IMR-90 (cell line): ENCODE data around the gene HMCN1. TPM values are rescaled to one million over a fixed set of nuclear protein-coding genes. Genes with fewer than 3 reads are reported as not detected.

Experiments
- ATAC-seq: fragments of 200-7000 bp; cut with Tn5 transposase; 2 replicates; pipeline ENCODE4 v1.9.1; 2020; ENCODE audit warnings: low read depth, mild to moderate bottlenecking, moderate library complexity
- BruUV-seq: library from RNA; stranded (reverse); fragments of 400-500 nt; replicated peaks from 2 replicates; lab custom pipeline; 2021; lab: Mats Ljungman, UMichigan
- CTCF ChIA-PET: fragments of 300-600 bp; formaldehyde crosslinking; extraction: SDS; loops from one replicate; lab custom pipeline; 2021; ENCODE audit warnings: antibody characterized with exemption; lab: Yijun Ruan, JAX
- POLR2A ChIA-PET: fragments of 300-600 bp; sonication (Branson Sonifier 250); formaldehyde crosslinking; loops from one replicate; lab custom pipeline; 2022; ENCODE audit warnings: antibody characterized with exemption; ENCODE audit not compliant: unreplicated experiment; lab: Charles Lee
- DNase-seq: peaks from one replicate; pipeline ENCODE4 v3.0.0; 2013
- H2AFZ ChIP-seq: replicated peaks from 2 replicates; pipeline ENCODE3; 2013; ENCODE audit warnings: low read length, mild to moderate bottlenecking; ENCODE audit not compliant: poor library complexity
- H2AK5ac ChIP-seq: 2 replicates; pipeline ENCODE4 v1.6.1; 2013; ENCODE audit warnings: low read depth, low read length, inconsistent platforms
- H2AK9ac ChIP-seq: replicated peaks from 2 replicates; pipeline ENCODE3; 2013; ENCODE audit warnings: mild to moderate bottlenecking, low read depth, low read length, moderate library complexity; ENCODE audit not compliant: poor library complexity
- H2BK120ac ChIP-seq: 2 replicates; pipeline ENCODE4 v1.6.1; 2013; ENCODE audit warnings: low read depth, low read length, inconsistent platforms
- H2BK15ac ChIP-seq: 3 replicates; pipeline ENCODE4 v1.6.1; 2013; ENCODE audit warnings: low read depth, low read length, inconsistent platforms
- H2BK20ac ChIP-seq: 2 replicates; pipeline ENCODE4 v1.6.1; 2013; ENCODE audit warnings: low read depth, mild to moderate bottlenecking, inconsistent platforms, low read length, moderate library complexity
- H2BK5ac ChIP-seq: 2 replicates; pipeline ENCODE4 v1.6.1; 2013; ENCODE audit warnings: mild to moderate bottlenecking, low read depth, low read length, inconsistent platforms; ENCODE audit not compliant: poor library complexity, severe bottlenecking
- H3K14ac ChIP-seq: replicated peaks from 2 replicates; pipeline ENCODE4 v1.6.1; 2013; ENCODE audit warnings: low read depth, low read length, inconsistent platforms
- H3K18ac ChIP-seq: 2 replicates; pipeline ENCODE4 v1.6.1; 2013; ENCODE audit warnings: low read depth, low read length, control low read depth
- H3K23ac ChIP-seq: 2 replicates; pipeline ENCODE4 v1.6.1; 2013; ENCODE audit warnings: low read depth, low read length, inconsistent platforms
- H3K27ac ChIP-seq: 2 replicates; pipeline ENCODE4 v1.5.1; 2013; ENCODE audit warnings: mild to moderate bottlenecking, control low read depth, low read length; ENCODE audit not compliant: insufficient read depth
- H3K27me3 ChIP-seq: 2 replicates; pipeline ENCODE4 v1.6.1; 2013; ENCODE audit warnings: low read length; ENCODE audit not compliant: control insufficient read depth, insufficient read depth
- H3K36me3 ChIP-seq: 2 replicates; pipeline ENCODE4 v1.6.1; 2013; ENCODE audit warnings: low read length, mixed read lengths; ENCODE audit not compliant: control insufficient read depth, insufficient read depth
- H3K4ac ChIP-seq: 2 replicates; pipeline ENCODE4 v1.6.1; 2013; ENCODE audit warnings: low read depth, low read length, inconsistent platforms
- H3K4me1 ChIP-seq: 2 replicates; pipeline ENCODE4 v1.6.1; 2013; ENCODE audit warnings: low read length, mixed read lengths; ENCODE audit not compliant: control insufficient read depth, insufficient read depth
- H3K4me2 ChIP-seq: 2 replicates; pipeline ENCODE4 v1.6.1; 2013; ENCODE audit warnings: low read depth, mild to moderate bottlenecking, control low read depth, low read length, moderate library complexity
- H3K4me3 ChIP-seq: 2 replicates; pipeline ENCODE4 v1.5.1; 2013; ENCODE audit warnings: low read depth, mild to moderate bottlenecking, control low read depth, low read length, moderate library complexity; ENCODE audit not compliant: insufficient read depth
- H3K56ac ChIP-seq: 2 replicates; pipeline ENCODE4 v1.6.1; 2013; ENCODE audit warnings: low read length, inconsistent platforms; ENCODE audit not compliant: insufficient read depth; ENCODE audit errors: extremely low read depth
- H3K79me1 ChIP-seq, 2 experiments: 2 replicates each; pipeline ENCODE4 v1.6.1; 2013; ENCODE audit warnings: low read length in 2 of 2, inconsistent platforms in 1 of 2, low read depth in 1 of 2
- H3K9ac ChIP-seq: 2 replicates; pipeline ENCODE4 v1.6.1; 2013; ENCODE audit warnings: low read depth, low read length, control low read depth
- H3K9me1 ChIP-seq: 2 replicates; pipeline ENCODE4 v1.6.1; 2013; ENCODE audit warnings: low read length, inconsistent platforms; ENCODE audit not compliant: insufficient read depth
- H3K9me3 ChIP-seq: 2 replicates; pipeline ENCODE4 v1.6.1; 2013; ENCODE audit warnings: low read length; ENCODE audit not compliant: control insufficient read depth, insufficient read depth
- H4K20me1 ChIP-seq: 2 replicates; pipeline ENCODE4 v1.6.1; 2013; ENCODE audit warnings: low read length, inconsistent platforms; ENCODE audit not compliant: insufficient read depth
- H4K5ac ChIP-seq: 2 replicates; pipeline ENCODE4 v1.6.1; 2013; ENCODE audit warnings: mild to moderate bottlenecking, low read depth, low read length, control low read depth
- H4K8ac ChIP-seq, 2 experiments: 2 replicates each; pipeline ENCODE4 v1.6.1; 2013; ENCODE audit warnings: low read depth in 2 of 2, low read length in 2 of 2, control low read depth in 1 of 2, inconsistent platforms in 1 of 2
- H4K91ac ChIP-seq: 2 replicates; pipeline ENCODE4 v1.6.1; 2013; ENCODE audit warnings: low read depth, low read length, inconsistent platforms; ENCODE audit not compliant: insufficient read depth
- CEBPB ChIP-seq: IDR thresholded peaks from 2 replicates; pipeline ENCODE4 v1.6.1; 2012; ENCODE audit warnings: low read depth, low read length, improper control_type of control experiment
- FOS ChIP-seq: fragments of 150-350 bp; IDR thresholded peaks from 2 replicates; pipeline ENCODE4 v1.6.1; 2016; ENCODE audit warnings: low read depth, low read length
- MAFK ChIP-seq: IDR thresholded peaks from 2 replicates; pipeline ENCODE4 v1.6.1; 2012; ENCODE audit warnings: low read depth, low read length, improper control_type of control experiment
- MAZ ChIP-seq: IDR thresholded peaks from 2 replicates; pipeline ENCODE4 v1.6.1; 2012; ENCODE audit warnings: low read depth, mild to moderate bottlenecking, low read length, improper control_type of control experiment, moderate library complexity, borderline replicate concordance
- RFX5 ChIP-seq: IDR thresholded peaks from 2 replicates; pipeline ENCODE4 v1.8.0; 2012; ENCODE audit warnings: low read depth, mild to moderate bottlenecking, low read length, moderate library complexity
- WGBS, 2 experiments: methylation state at CpG; one replicate each; pipeline versions ENCODE4 v1.1.5 to v1.1.7; 2013; ENCODE audit warnings: missing lambda C conversion rate in 2 of 2; ENCODE audit not compliant: insufficient read length in 1 of 2; ENCODE audit errors: extremely low coverage in 2 of 2; 5-methylcytosine and 5-hydroxymethylcytosine counted together
- dilution Hi-C: fragments of 300-500 bp; cut with HindIII; formaldehyde crosslinking; loops from one replicate; pipeline ENCODE4 v1.14.3; 2018; ENCODE audit warnings: low sequenced_read_pairs; ENCODE audit not compliant: unreplicated experiment
- in situ Hi-C: fragments of 300-500 bp; cut with MboI; formaldehyde crosslinking; loops from 3 replicates; pipeline ENCODE4 v1.14.3; 2019; ENCODE audit warnings: low sequenced_read_pairs, inconsistent platforms, mixed read lengths
- intact Hi-C: fragments of 100-400 bp; cut with micrococcal nuclease; formaldehyde crosslinking; loops from 2 replicates; pipeline ENCODE4 v1.10.0; 2022
- polyA plus RNA-seq, 3 experiments: library from polyadenylated mRNA; depleted of rRNA; stranded (reverse); fragments of >200 nt; gene quantifications; 2 replicates each; pipeline ENCODE4 v1.2.3, GENCODE V29; 2012; ENCODE audit warnings: low replicate concordance in 1 of 3
- total RNA-seq: library from RNA; depleted of rRNA; stranded (reverse); fragments of >200 nt; gene quantifications from 2 replicates; pipeline ENCODE4 v1.2.3, GENCODE V29; 2012
- TF ChIP-seq, protein P1 (sequence below): fragments of 150-350 bp; IDR thresholded peaks from 2 replicates; pipeline ENCODE4 v1.6.1; 2016; ENCODE audit warnings: low read depth, mild to moderate bottlenecking, low read length, moderate library complexity, borderline replicate concordance

The HMCN1 gene
- total and polyA plus RNA-seq, 2 of the 4 experiments (the other 2 are of a cell fraction), result 6.1 to 11.7 TPM

DNA sequence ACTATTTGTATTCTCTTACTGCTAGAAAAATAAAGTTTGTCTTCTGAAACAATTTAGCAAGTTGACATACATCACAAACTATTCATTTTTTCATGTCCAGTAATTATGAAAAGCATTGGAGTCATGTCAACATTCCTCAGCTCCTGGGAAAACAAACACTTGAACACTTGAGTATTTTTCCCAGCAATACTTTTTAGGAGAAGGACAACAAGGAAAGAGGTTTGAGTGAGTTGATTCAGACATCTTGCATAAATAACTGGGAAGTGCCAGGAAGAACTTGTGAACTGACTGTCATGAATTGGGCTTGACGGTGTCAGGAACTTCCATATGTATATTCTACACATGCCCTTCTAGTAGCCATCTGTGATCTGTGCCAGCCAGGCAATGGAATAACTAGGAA lies 195.6 kb downstream of the HMCN1 start:
- Histone ChIP-seq H3K23ac (no peak overlapping the region), H2BK15ac (no peak overlapping the region), H3K9ac (no peak overlapping the region), H3K4me2 (no peak overlapping the region), H3K27ac (no peak overlapping the region), H3K9me3 (no peaks in the 10 kb centered on the region), H2AFZ (no peak overlapping the region), H2BK5ac (no peak overlapping the region), H2BK120ac (peak overlapping the region; percentile 19; the same call in 1 of the 2 replicates), H3K4me3 (no peak overlapping the region), H3K14ac (0 out of 2 replicates have a peak overlapping the region, but pooled peaks have one; percentile 49), H3K56ac (no peak overlapping the region), H3K18ac (no peak overlapping the region; the same call in 1 of the 2 replicates), H4K5ac (no peak overlapping the region), H3K27me3 (no peaks in the 10 kb centered on the region), H4K91ac (no peak overlapping the region), H4K8ac (no peak overlapping the region), H3K9me1 (0 out of 2 replicates have a peak, but pooled peaks cover 5% of the 10 kb centered on the region), H3K79me1 (no peaks in the 10 kb centered on the region), H3K36me3 (no peaks in the 10 kb centered on the region), H2AK9ac (no peak overlapping the region), H2BK20ac (0 out of 2 replicates have a peak overlapping the region, but pooled peaks have one; percentile 9), H2AK5ac (no peak overlapping the region), H3K4ac (no peak overlapping the region; the same call in 1 of the 2 replicates), H4K20me1 (no peaks in the 10 kb centered on the region), H3K4me1 (peaks cover 5% of the 10 kb centered on the region)
- POLR2A ChIA-PET, result no interaction called here
- intact Hi-C loops (loop anchor here (5.0 kb wide), 1 partner anchor 283 kb away; no protein-coding TSS in a partner anchor), dilution Hi-C loops (no loop called here), in situ Hi-C loops (no loop called here)
- DNase-seq (peak; percentile 63), ATAC-seq (peak; percentile 70)
- no TSS peak for BruUV-seq
- CTCF ChIA-PET, result no interaction called here
- WGBS, 2 experiments, result no CpG with 5 or more reads among the region's 1 CpG
- TF ChIP-seq, protein P1, sequence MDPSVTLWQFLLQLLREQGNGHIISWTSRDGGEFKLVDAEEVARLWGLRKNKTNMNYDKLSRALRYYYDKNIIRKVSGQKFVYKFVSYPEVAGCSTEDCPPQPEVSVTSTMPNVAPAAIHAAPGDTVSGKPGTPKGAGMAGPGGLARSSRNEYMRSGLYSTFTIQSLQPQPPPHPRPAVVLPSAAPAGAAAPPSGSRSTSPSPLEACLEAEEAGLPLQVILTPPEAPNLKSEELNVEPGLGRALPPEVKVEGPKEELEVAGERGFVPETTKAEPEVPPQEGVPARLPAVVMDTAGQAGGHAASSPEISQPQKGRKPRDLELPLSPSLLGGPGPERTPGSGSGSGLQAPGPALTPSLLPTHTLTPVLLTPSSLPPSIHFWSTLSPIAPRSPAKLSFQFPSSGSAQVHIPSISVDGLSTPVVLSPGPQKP, result no peak
- TF ChIP-seq RFX5, result no peak
- no peak for TF ChIP-seq MAZ
- TF ChIP-seq MAFK, result no peak
- no peak for TF ChIP-seq FOS
- TF ChIP-seq CEBPB, result no peak
